ENCODE measurements around the gene CCDC8.

CCDC8 gene

DNA sequence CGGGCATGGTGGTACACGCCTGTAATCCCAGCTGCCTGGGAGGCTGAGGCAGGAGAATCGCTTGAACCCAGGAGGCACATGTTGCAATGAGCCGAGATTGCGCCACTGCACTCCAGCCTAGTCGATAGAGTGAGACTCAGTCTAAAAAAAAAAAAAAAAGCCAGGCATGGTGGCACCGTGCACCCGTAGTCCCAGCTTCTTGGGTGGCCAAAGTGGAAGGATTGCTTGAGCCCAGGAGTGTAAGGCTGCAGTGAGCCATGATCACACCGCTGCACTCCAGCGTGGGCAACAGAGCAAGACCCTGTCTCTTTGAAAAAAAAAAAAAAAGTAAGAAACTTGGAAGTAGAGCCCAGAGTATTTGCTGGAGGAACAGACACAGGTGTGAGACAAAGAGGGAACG is 27.7 kb downstream of the CCDC8 start:
- H3K4me3 ChIP-seq, result no peak overlapping the region
- H3K4me1 ChIP-seq, result peaks cover 7 to 36% (median 22%) of the 10 kb centered on the region in 10 experiments
- TF ChIP-seq Cebpa-rat (IDR thresholded peaks at IDR 0.05), result no peak
- peak overlapping the region in 1 of 11 experiments; percentile 10; a peak in 1 of 22 replicates for H3K9ac ChIP-seq
- H3K36me3 ChIP-seq, result peaks cover 97 to 100% (median 99%) of the 10 kb centered on the region in 11 experiments
- peaks cover 0 to 67% (median 14%) of the 10 kb centered on the region in 11 experiments; a peak in 15 of 22 replicates for H4K20me1 ChIP-seq
- peak overlapping the region in 1 of 11 experiments; percentile 20; a peak in 3 of 22 replicates for H3K4me2 ChIP-seq
- H3K27ac ChIP-seq, result peak overlapping the region in 2 of 11 experiments; percentile 4 to 33; a peak in 2 of 22 replicates
- H3K27me3 ChIP-seq, result no peaks in the 10 kb centered on the region
- H3K9me3 ChIP-seq (replicated peaks in 1 of 11), result no peaks in the 10 kb centered on the region

DNA sequence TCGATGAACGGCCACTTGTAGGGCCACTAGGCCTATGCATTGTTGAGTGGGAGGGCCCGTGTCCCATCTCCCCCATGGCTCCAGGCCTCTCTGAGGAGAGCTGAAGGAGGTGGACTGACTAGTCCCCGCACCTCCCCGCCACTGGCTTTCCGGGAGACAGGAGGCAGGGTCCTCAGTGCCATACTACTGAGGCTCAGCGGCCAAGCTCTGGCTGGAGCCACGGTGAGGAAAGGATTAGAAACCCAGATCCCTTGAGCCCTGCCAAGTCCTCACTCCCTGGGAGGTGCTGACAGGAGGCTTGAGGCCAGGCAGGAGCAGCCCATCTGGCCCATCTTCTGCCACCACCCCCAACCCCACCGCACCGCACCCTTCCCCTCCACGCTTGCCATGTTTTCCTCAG is 29.0 kb downstream of the CCDC8 start:
- Histone ChIP-seq H3K9ac (no peak overlapping the region), H3K4me1 (peaks cover 0 to 39% (median 21%) of the 10 kb centered on the region in 10 experiments; a peak in 14 of 20 replicates), H4K20me1 (peaks cover 0 to 64% (median 27%) of the 10 kb centered on the region in 11 experiments; a peak in 16 of 22 replicates), H3K27ac (no peak overlapping the region), H3K4me3 (no peak overlapping the region), H3K9me3 (replicated peaks in 1 of 11) (no peaks in the 10 kb centered on the region), H3K4me2 (no peak overlapping the region), H3K36me3 (peaks cover 97 to 100% (median 100%) of the 10 kb centered on the region in 11 experiments), H3K27me3 (no peaks in the 10 kb centered on the region)
- TF ChIP-seq Cebpa-rat (IDR thresholded peaks at IDR 0.05), result no peak

DNA sequence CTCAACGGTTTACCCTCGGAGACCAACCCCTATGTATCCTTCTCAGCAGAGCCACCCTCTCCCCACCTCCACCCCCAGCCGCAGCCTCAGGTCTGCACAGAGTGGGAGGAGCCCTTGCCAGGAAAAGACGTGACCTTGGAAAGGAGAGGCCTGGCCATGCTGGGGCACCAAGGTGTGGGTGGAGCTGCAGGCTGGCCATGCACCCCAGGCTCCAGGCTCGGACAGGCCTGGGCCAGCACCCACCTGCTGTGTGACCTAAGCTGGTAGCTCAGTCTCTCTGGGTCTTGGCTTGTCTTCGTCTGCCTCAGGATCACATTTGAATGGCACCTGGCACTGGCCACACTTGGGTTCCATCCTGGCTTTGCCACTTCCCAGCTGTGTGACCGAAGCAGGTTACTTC is 29.5 kb downstream of the CCDC8 start:
- Histone ChIP-seq H3K4me1 (peaks cover 0 to 45% (median 26%) of the 10 kb centered on the region in 10 experiments; a peak in 14 of 20 replicates), H3K4me2 (no peak overlapping the region), H3K9me3 (replicated peaks in 1 of 11) (no peaks in the 10 kb centered on the region), H3K36me3 (peaks cover 97 to 100% (median 100%) of the 10 kb centered on the region in 11 experiments), H4K20me1 (peaks cover 0 to 68% (median 30%) of the 10 kb centered on the region in 11 experiments; a peak in 17 of 22 replicates), H3K9ac (no peak overlapping the region), H3K4me3 (no peak overlapping the region), H3K27me3 (no peaks in the 10 kb centered on the region), H3K27ac (no peak overlapping the region)
- TF ChIP-seq Cebpa-rat (IDR thresholded peaks at IDR 0.05), result no peak

DNA sequence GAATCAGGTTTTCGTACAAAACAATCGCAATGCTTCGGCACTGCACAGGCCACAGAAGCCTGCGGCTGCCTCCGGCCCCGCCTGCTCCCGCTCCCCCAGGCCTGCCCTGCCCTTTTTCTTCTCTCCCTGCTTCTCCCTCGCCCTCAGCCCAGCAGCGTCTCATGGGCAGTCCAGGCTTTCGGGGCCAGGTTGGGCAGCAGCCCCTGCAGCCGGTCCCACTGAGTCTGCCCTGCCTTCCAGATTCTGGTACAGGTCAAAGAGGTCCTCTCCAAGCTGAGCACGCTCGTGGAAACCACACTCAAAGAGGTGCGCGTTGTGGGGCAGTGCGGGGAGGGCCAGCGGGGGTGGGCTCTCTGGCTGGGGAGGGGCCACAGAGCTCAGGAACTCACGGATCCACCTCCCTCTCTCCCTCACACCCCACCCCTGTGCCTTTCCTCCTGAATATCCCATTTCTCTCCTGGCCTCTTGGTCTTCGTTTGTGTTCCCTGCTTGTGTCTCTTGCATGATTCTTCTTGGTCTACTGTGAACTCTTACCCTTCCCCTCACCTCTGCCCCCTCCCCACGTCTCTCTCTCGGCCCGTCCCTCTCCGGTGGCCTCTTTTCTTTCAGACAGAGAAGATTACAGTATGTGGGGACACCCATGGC is 30.1 kb downstream of the CCDC8 start:
- H3K27ac ChIP-seq, result no peak overlapping the region
- H3K9ac ChIP-seq, result no peak overlapping the region; a peak in 1 of 22 replicates
- TF ChIP-seq Cebpa-rat (IDR thresholded peaks at IDR 0.05), result no peak
- H3K4me2 ChIP-seq, result no peak overlapping the region
- H3K9me3 ChIP-seq (replicated peaks in 1 of 11), result no peaks in the 10 kb centered on the region
- peaks cover 0 to 68% (median 35%) of the 10 kb centered on the region in 11 experiments; a peak in 17 of 22 replicates for H4K20me1 ChIP-seq
- no peaks in the 10 kb centered on the region for H3K27me3 ChIP-seq
- H3K36me3 ChIP-seq, result peaks cover 97 to 100% (median 100%) of the 10 kb centered on the region in 11 experiments
- no peak overlapping the region for H3K4me3 ChIP-seq
- H3K4me1 ChIP-seq, result peaks cover 0 to 45% (median 27%) of the 10 kb centered on the region in 10 experiments; a peak in 14 of 20 replicates

DNA sequence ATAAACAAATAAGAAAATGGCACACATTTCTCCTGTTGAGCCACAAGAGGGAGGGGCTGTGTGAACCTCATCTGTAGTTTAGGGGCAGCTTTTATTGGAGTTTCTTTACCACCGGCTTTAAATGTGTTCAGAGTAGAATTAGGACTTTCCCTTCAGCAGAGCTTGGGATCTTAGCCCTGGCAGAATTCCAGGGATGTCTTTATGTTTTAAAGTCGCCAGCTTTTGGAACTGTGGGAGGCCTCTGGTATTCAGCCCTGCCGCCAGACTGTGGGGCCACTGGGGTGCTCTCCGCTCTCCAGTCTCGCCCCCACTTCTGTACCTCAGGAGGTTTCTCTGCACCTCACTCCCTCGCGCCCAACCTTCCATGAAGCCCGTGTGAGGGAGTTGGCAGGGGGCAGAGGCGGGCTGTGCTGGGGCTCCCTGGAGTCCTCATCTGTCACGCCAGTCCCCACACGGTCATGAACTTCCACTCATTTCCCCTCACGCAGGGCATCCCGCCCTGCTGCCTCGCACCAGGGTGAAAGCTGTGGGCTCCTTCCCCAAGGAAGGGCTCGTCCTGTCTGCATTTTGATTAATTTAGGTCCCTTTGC is 31.5 kb downstream of the CCDC8 start:
- TF ChIP-seq Cebpa-rat (IDR thresholded peaks at IDR 0.05), result no peak
- H3K36me3 ChIP-seq, result peaks cover 97 to 100% (median 100%) of the 10 kb centered on the region in 11 experiments
- H3K4me1 ChIP-seq, result peaks cover 0 to 45% (median 27%) of the 10 kb centered on the region in 10 experiments; a peak in 14 of 20 replicates
- H4K20me1 ChIP-seq, result peaks cover 0 to 67% (median 40%) of the 10 kb centered on the region in 11 experiments; a peak in 18 of 22 replicates
- peak overlapping the region in 6 of 11 experiments; percentile 6 to 56 (median 18); a peak in 4 of 22 replicates for H3K9ac ChIP-seq
- peak overlapping the region in 3 of 11 experiments; percentile 16 to 47 (median 28); a peak in 5 of 22 replicates for H3K4me2 ChIP-seq
- H3K9me3 ChIP-seq (replicated peaks in 1 of 11), result no peaks in the 10 kb centered on the region
- no peaks in the 10 kb centered on the region for H3K27me3 ChIP-seq
- peak overlapping the region in 2 of 11 experiments; percentile 6 to 24; a peak in 1 of 22 replicates for H3K27ac ChIP-seq
- H3K4me3 ChIP-seq, result no peak overlapping the region

DNA sequence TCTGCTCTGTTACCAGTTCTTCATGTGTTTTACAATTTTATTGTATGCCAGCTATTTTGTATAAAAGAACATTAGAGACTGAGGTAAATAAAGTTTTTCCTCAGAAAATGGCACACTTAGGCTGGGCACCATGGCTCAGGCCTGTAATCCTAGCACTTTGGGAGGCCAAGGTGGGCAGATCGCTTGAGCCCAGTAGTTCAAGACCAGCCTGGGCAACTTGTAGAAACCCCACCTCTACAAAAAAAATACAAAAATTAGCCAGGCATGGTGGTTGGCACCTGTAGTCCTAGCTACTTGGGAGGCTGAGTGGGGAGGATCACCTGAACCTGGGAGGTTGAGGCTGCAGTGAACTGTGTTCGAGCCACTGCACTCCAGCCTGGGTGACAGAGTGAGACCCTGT is 32.0 kb downstream of the CCDC8 start:
- H3K9me3 ChIP-seq (replicated peaks in 1 of 11), result no peaks in the 10 kb centered on the region
- H3K4me1 ChIP-seq, result peaks cover 0 to 45% (median 27%) of the 10 kb centered on the region in 10 experiments; a peak in 14 of 20 replicates
- H4K20me1 ChIP-seq, result peaks cover 0 to 72% (median 44%) of the 10 kb centered on the region in 11 experiments; a peak in 18 of 22 replicates
- no peak overlapping the region for H3K27ac ChIP-seq
- no peak overlapping the region for H3K4me3 ChIP-seq
- peak overlapping the region in 2 of 11 experiments; percentile 16 to 47; a peak in 3 of 22 replicates for H3K4me2 ChIP-seq
- no peak overlapping the region for H3K9ac ChIP-seq
- peaks cover 98 to 100% (median 100%) of the 10 kb centered on the region in 11 experiments for H3K36me3 ChIP-seq
- H3K27me3 ChIP-seq, result no peaks in the 10 kb centered on the region
- TF ChIP-seq Cebpa-rat (IDR thresholded peaks at IDR 0.05), result no peak

DNA sequence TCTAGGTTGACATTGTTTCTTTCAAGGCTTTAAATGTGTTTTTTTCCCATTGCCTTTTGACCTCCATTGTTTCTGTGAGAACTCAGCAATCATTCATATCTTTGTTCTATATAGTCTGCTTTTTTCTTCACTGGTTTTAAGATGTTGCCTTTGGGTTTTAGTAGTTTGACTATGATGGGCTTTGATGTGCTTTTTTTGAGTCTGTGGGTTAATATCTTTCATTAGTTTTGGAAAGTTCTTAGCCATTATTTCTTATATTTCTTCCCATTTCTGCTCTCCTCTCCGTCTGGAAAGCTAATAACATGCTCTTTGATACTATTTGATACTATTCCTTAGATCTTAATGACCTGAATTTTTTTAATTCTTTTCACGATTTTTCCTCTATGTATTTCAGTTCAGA is 32.7 kb downstream of the CCDC8 start:
- Histone ChIP-seq H3K4me2 (peak overlapping the region in 2 of 11 experiments; percentile 27 to 56; a peak in 3 of 22 replicates), H3K4me3 (no peak overlapping the region), H3K27me3 (no peaks in the 10 kb centered on the region), H3K9me3 (replicated peaks in 1 of 11) (no peaks in the 10 kb centered on the region), H3K9ac (no peak overlapping the region), H3K27ac (no peak overlapping the region), H3K36me3 (peaks cover 98 to 100% (median 100%) of the 10 kb centered on the region in 11 experiments), H3K4me1 (peaks cover 0 to 41% (median 25%) of the 10 kb centered on the region in 10 experiments; a peak in 14 of 20 replicates), H4K20me1 (peaks cover 0 to 72% (median 47%) of the 10 kb centered on the region in 11 experiments; a peak in 18 of 22 replicates)
- no peak for TF ChIP-seq Cebpa-rat (IDR thresholded peaks at IDR 0.05)

DNA sequence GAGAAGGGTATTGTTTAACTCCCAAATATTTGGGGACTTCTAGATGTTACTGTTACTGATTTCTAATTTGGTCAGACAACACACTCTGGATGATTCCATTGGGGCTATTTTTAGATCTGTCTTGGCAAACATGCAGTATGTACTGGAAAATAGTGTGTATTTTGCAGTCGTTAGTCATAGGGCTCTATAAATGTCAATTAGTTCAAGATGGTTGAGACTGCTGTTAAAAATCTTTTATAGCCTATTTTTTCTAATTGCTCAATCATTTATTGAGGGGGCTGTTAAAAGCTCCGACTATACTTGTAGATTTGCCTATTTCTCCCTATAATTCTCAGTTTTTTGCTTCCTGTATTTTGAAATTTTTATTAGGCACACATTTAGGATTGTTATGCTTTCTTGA is 35.1 kb downstream of the CCDC8 start:
- Histone ChIP-seq H3K4me1 (peaks cover 0 to 47% (median 30%) of the 10 kb centered on the region in 10 experiments; a peak in 18 of 20 replicates), H3K9ac (no peak overlapping the region), H3K27ac (no peak overlapping the region), H3K4me3 (no peak overlapping the region), H3K27me3 (no peaks in the 10 kb centered on the region), H3K36me3 (peaks cover 84 to 98% (median 96%) of the 10 kb centered on the region in 11 experiments), H4K20me1 (peaks cover 13 to 93% (median 68%) of the 10 kb centered on the region in 11 experiments; a peak in 21 of 22 replicates), H3K4me2 (no peak overlapping the region), H3K9me3 (replicated peaks in 1 of 11) (no peaks in the 10 kb centered on the region)
- no peak for TF ChIP-seq Cebpa-rat (IDR thresholded peaks at IDR 0.05)

Data from BLaER1 treated with 17β-estradiol and CSF1 and Interleukin-3, amounts not matched to agents 10 nM and 100 nM (cell line).